Mesothelial cell of epicardium (in vitro differentiated cells): Measurements from ENCODE around the gene ADSS1. TPM values are rescaled to one million over a fixed set of nuclear protein-coding genes. Genes with fewer than 3 reads are reported as not detected.

Source experiments
- DNase-seq, 2 experiments: peaks; one replicate each; pipeline ENCODE4 v3.0.0; 2021; ENCODE audit warnings: low spot score in 2 of 2; ENCODE audit not compliant: unreplicated experiment in 2 of 2
- H3K27ac Mint-ChIP-seq: 2 replicates; pipeline ENCODE4 v1.8.0; 2021; ENCODE audit warnings: mixed read lengths
- H3K27me3 Mint-ChIP-seq: 2 replicates; pipeline ENCODE4 v1.8.0; 2021; ENCODE audit warnings: low read depth, mixed read lengths
- H3K36me3 Mint-ChIP-seq: 2 replicates; pipeline ENCODE4 v1.8.0; 2021; ENCODE audit warnings: mixed read lengths
- H3K4me1 Mint-ChIP-seq: 2 replicates; pipeline ENCODE4 v1.8.0; 2021; ENCODE audit warnings: mixed read lengths
- H3K4me3 Mint-ChIP-seq: 2 replicates; pipeline ENCODE4 v1.8.0; 2021; ENCODE audit warnings: mild to moderate bottlenecking, moderate library complexity, mixed read lengths
- H3K9me3 Mint-ChIP-seq: 2 replicates; pipeline ENCODE4 v1.8.0; 2021; ENCODE audit warnings: mixed read lengths
- total RNA-seq: library from RNA; stranded (reverse); gene quantifications from 3 replicates; pipeline ENCODE4 v1.2.1, GENCODE V29; 2021
- TF ChIP-seq, protein P1 (sequence below): fragments of 200-600 bp; sonication (generic); IDR thresholded peaks from one replicate; pipeline ENCODE4 v1.5.0; 2021; ENCODE audit warnings: antibody characterized with exemption; ENCODE audit not compliant: unreplicated experiment

Gene ADSS1
- total RNA-seq, 1 donor from 2014 or later, result 17.1 TPM

DNA sequence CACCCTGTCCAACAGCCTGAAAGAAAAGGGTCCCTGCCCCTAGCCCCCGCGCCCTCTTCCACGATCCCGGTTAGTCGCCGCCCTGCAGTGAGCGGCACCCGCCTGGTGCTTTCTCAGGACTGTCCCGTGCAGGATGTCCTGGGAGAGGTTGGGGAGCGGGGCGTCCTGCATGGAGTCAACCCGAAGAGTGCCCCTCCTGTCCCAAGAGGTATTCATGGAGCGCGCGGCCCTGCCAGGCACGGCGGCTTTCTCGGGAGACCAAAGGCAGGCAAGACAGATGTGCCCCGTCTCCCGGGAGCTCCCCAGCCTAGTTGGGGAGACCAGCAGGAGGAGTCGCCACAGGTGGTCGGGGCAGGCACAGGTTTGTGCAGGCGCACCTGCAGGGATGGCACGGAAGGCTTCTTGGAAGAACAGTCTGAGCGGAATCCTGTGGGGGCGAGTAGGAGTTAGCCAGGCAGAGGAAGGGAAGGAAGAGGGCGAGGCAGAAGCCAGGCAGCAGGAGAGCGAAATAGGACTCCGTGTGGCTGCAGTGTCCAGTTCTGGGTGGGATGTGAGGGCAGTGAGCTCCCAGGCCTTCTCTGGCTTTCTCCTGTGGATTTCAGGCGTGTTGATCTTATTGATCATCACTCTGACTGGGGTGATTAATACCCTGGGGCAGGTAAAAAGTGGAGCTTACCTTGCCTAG lies 29.6 kb downstream of the ADSS1 start:
- Mint-ChIP-seq H3K4me3 (peak overlapping the region; percentile 90), H3K27ac (peak overlapping the region; percentile 89), H3K36me3 (peaks cover 4% of the 10 kb centered on the region), H3K9me3 (no peaks in the 10 kb centered on the region), H3K4me1 (peaks cover 17% of the 10 kb centered on the region), H3K27me3 (no peaks in the 10 kb centered on the region)
- TF ChIP-seq, protein P1, sequence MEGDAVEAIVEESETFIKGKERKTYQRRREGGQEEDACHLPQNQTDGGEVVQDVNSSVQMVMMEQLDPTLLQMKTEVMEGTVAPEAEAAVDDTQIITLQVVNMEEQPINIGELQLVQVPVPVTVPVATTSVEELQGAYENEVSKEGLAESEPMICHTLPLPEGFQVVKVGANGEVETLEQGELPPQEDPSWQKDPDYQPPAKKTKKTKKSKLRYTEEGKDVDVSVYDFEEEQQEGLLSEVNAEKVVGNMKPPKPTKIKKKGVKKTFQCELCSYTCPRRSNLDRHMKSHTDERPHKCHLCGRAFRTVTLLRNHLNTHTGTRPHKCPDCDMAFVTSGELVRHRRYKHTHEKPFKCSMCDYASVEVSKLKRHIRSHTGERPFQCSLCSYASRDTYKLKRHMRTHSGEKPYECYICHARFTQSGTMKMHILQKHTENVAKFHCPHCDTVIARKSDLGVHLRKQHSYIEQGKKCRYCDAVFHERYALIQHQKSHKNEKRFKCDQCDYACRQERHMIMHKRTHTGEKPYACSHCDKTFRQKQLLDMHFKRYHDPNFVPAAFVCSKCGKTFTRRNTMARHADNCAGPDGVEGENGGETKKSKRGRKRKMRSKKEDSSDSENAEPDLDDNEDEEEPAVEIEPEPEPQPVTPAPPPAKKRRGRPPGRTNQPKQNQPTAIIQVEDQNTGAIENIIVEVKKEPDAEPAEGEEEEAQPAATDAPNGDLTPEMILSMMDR, result no peak
- DNase-seq, result no peak

GRCh38 chr14:104754213-104754851 lies 30.3 kb downstream of the ADSS1 start:
- Mint-ChIP-seq H3K9me3 (no peaks in the 10 kb centered on the region), H3K4me1 (peaks cover 12% of the 10 kb centered on the region), H3K4me3 (peak overlapping the region; percentile 90), H3K36me3 (peaks cover 4% of the 10 kb centered on the region), H3K27ac (peak overlapping the region; percentile 89), H3K27me3 (no peaks in the 10 kb centered on the region)
- DNase-seq, result no peak
- TF ChIP-seq, protein P1, result no peak

DNA sequence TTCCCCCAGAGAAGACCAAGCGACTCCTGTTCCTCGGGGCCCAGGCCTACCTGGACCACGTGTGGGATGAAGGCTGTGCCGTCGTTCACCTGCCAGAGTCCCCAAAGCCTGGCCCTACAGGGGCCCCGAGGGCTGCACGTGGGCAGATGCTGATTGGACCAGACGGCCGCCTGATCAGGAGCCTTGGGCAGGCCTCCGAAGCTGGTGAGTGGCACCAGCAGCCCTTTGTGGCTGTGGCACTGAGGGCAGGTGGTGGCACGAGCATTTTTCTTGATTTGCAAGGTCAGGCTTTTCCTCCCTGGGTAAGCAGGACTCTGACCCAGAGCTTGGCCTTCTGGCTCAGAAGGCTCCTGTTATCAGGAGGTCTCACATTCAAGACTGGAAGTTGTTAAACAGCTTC lies 31.6 kb downstream of the ADSS1 start:
- Mint-ChIP-seq H3K4me3 (no peak overlapping the region), H3K9me3 (no peaks in the 10 kb centered on the region), H3K27me3 (no peaks in the 10 kb centered on the region), H3K4me1 (peaks cover 10% of the 10 kb centered on the region), H3K36me3 (peaks cover 7% of the 10 kb centered on the region), H3K27ac (no peak overlapping the region)
- no peak for DNase-seq
- TF ChIP-seq, protein P1, result no peak

DNA sequence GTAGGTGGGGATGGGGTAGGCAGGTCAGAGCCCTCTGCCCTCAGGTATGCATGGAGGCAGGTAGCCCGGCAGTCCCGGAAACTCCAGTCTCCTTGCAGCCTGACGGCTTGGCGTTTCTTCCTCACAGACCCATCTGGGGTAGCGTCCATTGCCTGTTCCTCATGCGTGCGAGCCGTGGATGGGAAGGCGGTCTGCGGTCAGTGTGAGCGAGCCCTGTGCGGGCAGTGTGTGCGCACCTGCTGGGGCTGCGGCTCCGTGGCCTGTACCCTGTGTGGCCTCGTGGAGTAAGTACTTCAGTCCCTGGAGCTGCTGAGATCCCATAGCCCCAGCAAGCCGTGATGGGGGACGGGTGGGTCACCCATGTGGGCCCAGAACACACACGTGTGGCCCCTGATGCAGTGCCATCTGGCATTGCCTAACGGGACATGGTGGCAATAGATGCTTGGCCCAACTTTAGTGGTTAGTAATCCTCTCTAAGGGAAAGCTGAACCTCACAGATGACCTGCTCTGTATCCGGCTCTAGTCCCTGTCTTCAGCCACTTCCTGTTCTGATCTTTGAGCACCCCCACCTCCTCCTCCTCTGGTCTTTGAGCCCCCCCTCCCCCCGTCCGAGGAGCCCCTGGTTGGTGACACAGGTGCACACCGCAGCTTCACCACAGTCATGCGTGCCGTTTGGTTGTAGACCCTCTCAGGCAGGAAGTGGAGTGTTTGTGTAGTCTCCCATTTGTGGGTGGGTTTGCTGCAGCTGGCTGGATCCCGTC lies 32.6 kb downstream of the ADSS1 start:
- Mint-ChIP-seq H3K4me1 (peaks cover 10% of the 10 kb centered on the region), H3K9me3 (no peaks in the 10 kb centered on the region), H3K4me3 (no peak overlapping the region), H3K36me3 (peaks cover 13% of the 10 kb centered on the region), H3K27ac (no peak overlapping the region), H3K27me3 (no peaks in the 10 kb centered on the region)
- TF ChIP-seq, protein P1, result no peak
- no peak for DNase-seq

GRCh38 chr14:104757238-104757585 lies 33.2 kb downstream of the ADSS1 start:
- no peak overlapping the region for H3K4me3 Mint-ChIP-seq
- H3K27me3 Mint-ChIP-seq, result no peaks in the 10 kb centered on the region
- TF ChIP-seq, protein P1, result no peak
- H3K36me3 Mint-ChIP-seq, result peaks cover 17% of the 10 kb centered on the region
- DNase-seq, result no peak
- H3K27ac Mint-ChIP-seq, result no peak overlapping the region
- peaks cover 10% of the 10 kb centered on the region for H3K4me1 Mint-ChIP-seq
- peaks cover 3% of the 10 kb centered on the region for H3K9me3 Mint-ChIP-seq
